Occipital lobe (tissue), 2 donors: ENCODE results near the gene BCL2L12. TPM values are rescaled to one million over a fixed set of nuclear protein-coding genes. Genes with fewer than 3 reads are reported as not detected.

Source experiments
- DNase-seq: peaks from one replicate; lab custom pipeline; 2025; lab: John Stamatoyannopoulos, UW
- total RNA-seq: library from RNA; depleted of rRNA; stranded (reverse); fragments of >200 nt; gene quantifications from one replicate; pipeline ENCODE4 v1.2.3, GENCODE V29; 2014

The BCL2L12 gene
- total RNA-seq, 1 donor from 2014 or later, result not detected

- DNase-seq, result no peak
These were observed 23.2 kb upstream of the BCL2L12 start for GRCh38 chr19:49642492-49643035.

DNA sequence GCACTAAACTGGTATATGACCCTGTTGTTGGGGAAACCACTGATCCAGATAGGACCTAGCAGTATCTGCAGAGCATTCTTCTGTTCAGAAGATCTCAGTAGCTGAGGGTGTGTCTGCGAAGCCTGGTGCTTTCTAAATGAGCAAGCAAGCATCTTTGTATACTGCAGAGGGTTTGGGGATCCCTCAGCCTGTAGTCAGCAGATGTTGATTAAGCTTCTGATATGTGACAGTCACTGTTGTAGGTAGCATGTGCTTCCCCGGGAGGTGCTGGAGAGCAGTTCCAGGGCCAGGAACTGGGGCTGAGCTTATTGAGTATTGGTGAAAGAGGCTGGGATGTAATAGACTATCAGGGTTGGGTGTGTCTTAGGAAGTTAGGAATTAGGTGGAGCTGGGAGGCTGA lies 22.3 kb upstream of the BCL2L12 start:
- no peak for DNase-seq

DNA sequence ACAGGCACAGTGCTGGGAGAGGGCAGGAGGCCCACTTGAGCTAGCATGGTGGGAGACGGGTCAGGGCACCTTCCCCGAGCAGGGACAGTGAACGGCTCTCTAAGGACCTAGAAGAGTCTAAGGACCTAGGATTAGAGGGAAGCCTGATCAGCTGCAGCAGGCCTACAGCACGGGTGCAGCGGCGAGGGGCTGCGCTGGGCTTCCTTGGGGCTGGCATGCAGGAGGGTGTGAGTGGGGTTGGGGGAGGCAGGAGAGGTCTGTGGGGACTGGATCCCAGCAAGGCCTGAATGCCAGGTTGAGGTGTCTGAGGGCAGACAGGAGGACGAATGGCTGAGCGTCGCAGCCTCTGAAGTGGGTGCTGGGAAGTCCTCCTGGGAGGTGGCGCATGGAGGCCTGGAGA lies 20.1 kb upstream of the BCL2L12 start:
- no peak for DNase-seq

- DNase-seq, result no peak
These were observed 19.7 kb upstream of the BCL2L12 start for GRCh38 chr19:49645995-49646394.

DNA sequence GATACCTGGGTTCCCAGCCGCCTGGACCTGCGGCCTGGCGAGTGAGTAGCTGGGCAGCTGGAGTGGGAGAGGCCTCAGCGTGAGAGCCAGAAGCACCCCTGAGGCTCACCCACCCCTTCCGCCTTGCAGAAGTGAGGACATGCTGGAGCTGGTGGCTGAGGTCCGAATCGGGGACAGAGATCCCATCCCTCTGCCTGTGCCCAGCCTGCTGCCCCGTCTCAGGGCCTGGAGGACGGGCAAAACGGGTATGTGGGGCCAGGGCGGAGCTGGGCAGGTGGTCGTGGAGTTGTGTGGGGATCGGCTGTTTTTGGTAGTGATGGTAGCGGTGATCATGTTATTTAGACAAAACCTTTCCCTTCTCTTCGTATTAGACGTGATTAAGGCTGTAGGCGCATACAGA lies 19.1 kb upstream of the BCL2L12 start:
- DNase-seq, result no peak

DNA sequence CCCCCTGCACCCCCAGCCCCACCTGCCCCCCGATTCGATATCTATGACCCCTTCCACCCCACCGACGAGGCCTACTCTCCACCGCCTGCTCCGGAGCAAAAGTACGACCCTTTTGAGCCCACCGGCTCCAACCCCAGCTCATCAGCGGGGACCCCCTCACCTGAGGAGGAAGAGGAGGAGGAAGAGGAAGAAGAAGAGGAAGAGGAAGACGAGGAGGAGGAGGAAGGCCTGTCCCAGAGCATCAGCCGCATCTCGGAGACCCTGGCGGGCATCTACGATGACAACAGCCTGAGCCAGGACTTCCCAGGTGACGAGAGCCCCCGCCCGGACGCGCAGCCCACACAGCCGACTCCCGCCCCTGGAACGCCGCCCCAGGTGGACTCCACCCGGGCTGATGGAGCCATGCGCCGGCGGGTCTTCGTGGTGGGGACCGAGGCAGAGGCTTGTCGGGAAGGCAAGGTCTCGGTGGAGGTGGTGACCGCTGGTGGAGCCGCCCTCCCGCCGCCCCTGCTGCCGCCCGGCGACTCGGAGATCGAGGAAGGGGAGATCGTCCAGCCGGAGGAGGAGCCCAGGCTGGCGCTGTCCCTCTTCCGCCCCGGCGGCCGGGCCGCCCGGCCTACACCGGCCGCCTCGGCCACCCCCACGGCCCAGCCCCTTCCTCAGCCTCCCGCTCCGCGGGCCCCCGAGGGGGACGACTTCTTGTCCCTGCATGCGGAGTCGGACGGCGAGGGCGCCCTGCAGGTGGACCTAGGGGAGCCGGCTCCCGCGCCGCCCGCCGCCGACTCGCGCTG lies 14.5 kb upstream of the BCL2L12 start:
- no peak for DNase-seq

DNA sequence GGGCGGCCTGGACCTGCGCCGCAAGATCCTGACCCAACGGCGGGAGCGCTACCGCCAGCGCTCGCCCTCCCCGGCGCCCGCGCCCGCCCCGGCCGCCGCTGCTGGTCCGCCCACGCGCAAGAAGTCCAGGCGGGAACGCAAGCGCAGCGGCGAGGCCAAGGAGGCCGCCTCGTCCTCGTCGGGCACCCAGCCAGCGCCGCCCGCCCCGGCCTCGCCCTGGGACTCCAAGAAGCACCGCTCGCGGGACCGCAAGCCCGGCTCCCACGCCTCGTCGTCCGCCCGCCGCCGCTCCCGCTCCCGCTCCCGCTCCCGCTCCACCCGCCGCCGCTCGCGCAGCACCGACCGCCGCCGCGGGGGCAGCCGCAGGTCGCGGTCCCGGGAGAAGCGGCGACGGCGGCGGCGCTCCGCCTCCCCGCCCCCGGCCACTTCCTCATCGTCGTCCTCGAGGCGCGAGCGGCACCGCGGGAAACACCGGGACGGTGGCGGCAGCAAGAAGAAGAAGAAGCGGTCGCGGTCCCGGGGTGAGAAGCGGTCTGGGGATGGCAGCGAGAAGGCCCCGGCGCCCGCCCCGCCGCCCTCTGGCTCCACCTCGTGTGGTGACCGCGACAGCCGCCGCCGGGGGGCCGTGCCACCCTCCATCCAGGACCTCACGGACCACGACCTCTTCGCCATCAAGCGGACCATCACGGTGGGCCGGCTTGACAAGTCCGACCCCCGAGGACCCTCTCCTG lies 13.7 kb upstream of the BCL2L12 start:
- DNase-seq, result no peak

DNA sequence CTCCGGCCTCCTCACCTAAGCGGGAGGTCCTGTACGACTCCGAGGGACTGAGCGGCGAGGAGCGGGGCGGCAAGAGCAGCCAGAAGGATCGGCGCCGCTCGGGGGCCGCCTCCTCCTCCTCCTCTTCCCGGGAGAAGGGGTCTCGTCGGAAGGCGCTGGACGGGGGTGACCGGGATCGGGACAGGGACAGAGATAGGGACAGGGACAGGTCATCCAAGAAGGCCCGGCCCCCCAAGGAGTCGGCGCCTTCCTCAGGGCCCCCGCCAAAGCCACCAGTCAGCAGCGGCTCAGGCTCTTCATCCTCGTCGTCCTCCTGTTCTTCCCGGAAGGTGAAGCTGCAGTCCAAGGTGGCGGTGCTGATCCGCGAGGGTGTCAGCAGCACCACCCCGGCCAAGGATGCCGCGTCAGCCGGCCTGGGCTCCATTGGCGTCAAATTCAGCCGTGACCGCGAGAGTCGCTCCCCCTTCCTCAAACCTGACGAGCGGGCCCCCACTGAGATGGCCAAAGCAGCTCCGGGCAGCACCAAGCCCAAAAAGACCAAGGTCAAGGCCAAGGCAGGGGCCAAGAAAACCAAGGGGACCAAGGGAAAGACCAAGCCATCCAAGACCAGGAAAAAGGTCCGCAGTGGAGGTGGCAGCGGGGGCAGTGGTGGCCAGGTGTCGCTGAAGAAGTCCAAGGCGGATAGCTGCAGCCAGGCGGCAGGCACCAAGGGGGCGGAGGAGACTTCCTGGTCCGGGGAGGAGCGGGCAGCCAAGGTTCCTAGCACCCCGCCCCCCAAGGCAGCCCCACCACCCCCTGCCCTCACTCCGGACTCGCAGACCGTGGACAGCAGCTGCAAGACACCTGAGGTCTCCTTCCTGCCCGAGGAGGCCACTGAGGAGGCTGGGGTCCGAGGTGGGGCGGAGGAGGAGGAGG lies 12.9 kb upstream of the BCL2L12 start:
- no peak for DNase-seq

DNA sequence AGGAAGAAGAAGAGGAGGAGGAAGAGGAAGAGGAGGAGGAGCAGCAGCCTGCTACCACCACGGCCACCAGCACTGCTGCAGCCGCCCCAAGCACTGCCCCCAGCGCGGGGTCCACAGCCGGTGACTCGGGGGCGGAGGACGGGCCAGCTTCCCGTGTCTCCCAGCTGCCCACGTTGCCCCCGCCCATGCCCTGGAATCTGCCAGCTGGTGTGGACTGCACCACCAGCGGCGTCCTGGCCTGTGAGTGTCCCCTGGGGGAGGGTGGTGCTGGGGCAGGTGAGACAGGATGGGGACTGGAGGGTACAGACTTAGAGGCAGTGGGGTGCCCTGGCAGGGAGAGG lies 12.3 kb upstream of the BCL2L12 start:
- DNase-seq, result no peak

- DNase-seq, result no peak
These were observed 11.2 kb upstream of the BCL2L12 start for GRCh38 chr19:49654581-49654980.

DNA sequence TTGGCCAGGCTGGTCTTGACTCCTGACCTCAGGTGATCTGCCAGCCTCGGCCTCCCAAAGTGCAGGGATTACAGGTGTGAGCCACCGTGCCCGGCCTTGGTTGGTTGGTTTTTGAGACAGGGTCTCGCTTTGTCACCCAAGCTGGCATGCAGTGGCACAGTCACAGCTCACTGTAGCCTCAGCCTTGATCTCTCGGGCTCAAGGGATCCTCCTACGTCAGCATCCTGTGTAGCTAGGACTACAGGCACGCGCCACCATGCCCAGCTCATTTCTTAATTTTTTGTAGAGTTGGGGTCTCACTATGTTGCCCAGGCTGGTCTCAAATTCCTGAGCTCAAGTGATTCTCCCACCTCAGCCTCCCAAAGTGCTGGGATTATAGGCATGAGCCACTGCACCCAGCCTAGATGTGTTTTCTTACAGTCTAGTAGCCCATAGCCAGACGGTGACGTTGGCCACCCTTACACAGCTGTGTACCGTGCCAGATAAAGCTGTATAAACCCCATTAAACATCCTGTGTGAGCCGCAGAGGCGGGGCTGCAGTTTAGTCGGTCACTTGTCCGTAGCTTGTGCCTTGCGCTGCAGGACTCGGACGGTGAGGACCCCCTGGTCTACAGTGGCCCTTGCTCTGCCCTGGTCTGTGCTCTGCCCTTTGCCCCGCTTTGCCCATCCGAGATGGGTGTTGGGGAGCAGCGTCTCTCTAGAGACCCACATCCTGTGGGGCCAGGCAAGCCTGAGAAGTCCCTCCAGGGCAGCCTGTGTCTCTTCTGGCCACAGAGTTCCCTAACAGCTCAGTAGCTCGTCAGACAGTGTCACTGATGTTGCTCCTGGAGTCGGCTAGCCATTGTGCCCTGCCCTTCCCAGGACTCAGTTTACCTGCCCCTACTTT lies 9.9 kb upstream of the BCL2L12 start:
- no peak for DNase-seq

DNA sequence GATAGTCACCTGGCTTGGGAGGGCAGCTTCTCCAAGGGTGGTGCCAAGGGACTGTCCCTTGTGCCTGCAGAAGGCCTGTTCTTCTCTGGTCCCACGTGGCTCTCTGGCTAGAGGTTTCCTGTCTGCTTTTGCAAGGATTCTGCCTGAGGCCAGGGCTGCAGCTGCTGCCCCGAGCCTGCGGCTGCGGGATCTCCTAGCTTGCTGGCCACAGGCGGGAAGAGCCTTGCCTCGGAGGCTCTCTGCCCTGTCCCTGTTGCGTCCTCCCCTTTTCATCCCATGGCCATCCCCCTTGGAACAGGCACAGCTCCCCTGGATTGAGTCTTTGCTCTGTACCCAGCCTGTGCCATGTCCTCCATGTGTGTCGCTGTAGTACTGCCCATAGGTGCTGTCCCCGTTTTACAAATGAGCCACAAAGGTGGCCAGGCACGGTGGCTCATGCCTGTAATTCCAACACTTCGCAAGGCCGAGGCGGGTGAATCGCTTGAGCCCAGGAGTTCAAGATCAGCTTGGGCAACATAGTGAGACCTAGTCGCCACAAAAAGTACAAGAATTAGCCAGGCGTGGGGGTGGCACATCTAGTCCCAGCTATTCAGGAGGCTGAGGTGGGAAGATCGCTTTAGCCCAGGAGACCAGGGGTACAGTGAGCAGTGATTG lies 9.2 kb upstream of the BCL2L12 start:
- DNase-seq, result no peak

GRCh38 chr19:49657493-49658138 lies 8.1 kb upstream of the BCL2L12 start:
- no peak for DNase-seq

DNA sequence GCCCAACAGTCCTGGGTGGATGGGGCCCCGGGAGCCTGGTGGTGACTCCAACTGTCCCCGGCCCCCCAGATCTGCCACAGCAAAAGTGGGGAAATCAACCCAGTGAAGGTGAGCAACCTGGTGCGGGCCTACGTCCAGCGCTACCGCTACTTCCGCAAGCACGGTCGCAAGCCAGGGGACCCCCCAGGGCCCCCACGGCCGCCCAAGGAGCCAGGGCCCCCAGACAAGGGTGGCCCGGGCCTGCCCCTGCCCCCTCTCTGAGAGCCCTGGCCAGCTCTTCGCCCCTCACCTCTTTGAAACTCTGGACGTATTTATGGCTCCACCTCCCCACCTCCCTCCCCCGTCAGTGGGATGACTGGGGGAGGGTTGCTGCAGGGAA lies 7.6 kb upstream of the BCL2L12 start:
- no peak for DNase-seq

DNA sequence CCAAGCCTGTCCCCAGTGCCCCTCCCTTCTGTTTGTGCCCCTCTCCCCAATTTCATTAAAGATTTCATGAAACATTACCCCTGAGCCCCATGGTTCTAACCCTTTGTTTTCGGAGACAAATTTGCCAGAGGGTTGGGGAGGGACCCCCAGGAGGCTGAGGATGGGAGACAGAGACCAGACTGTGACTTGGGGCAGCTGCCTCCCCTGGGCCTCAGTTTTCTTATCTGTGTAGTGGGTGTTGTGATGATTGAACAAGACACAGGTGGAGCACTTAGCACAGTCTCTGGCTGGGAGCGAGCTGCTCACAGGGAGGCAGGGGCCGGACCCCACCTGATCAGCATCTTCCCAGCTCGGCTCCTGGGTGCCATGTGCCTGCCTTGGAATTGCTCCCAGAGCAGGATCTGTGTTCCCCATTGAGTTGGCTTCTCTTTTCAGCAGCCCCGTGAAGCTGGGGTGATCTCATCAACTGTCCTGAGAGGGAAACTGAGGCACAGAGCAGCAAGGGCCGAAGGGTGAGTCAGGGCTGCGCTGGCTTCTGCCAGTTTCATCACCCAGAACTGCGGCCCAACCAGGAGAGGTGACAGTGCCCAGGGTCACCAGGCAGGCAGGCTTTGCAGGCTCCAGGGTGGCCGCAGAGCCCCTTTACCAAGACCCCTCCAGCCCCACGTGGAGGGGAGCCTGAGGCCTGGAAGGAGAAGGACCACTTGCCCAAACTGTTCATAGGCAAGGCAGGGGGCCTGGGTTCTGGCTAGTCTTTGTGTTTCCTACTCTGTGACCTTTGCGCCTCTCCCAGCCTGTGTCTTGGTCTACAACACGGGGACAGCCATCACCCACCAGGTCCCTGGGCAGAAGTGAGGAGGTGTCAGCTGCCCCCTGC lies 6.9 kb upstream of the BCL2L12 start:
- DNase-seq, result no peak

- DNase-seq, result no peak
These were observed 5.3 kb upstream of the BCL2L12 start for GRCh38 chr19:49660338-49660961.

- DNase-seq, result no peak
These were observed 3.7 kb upstream of the BCL2L12 start for GRCh38 chr19:49662011-49662410.

DNA sequence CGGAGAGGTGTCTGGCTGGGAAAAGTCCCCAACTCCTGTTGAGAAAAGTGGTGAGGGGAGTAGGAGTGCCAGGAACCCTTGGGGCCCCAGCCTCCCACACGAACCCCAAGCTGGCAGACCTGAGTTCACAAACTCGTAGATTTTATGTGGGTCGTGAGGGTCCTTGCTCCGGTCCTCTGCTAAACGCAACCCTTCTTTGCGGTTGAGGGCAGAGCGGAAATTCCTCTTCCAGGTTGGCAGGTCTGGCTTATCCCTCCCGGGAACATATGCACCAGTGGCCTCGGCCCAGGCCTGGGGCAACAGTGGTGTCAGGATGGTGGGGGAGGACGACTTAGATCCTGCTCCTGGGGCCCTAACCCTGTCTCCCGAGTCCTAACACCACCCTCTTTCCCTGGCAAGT lies 2.5 kb upstream of the BCL2L12 start:
- DNase-seq, result no peak
